HG02678 (cell line): ENCODE measurements around the gene TBL3.
A peak's percentile ranks its signal among the peaks of the same experiment; 100 is the strongest.
"Not testable (repeated sequence)": the region's sequence is repeated elsewhere in the genome, so short reads cannot be mapped to it uniquely, and the experiment has no call there.

Experiments used
- ATAC-seq: cut with Tn5 transposase; IDR thresholded peaks from one replicate; pipeline ENCODE4 v1.9.1; 2021; ENCODE audit warnings: mild to moderate bottlenecking, moderate library complexity; ENCODE audit not compliant: unreplicated experiment

The TBL3 gene

GRCh38 chr16:1942810-1943726 lies 28.8 kb upstream of the TBL3 start, which contains the start of gene MSRB1:
TSS of gene MSRB1 (minus strand) at chr16:1943199. CDS start at chr16:1943156, 43 bp downstream.
- peak; percentile 93 for ATAC-seq

GRCh38 chr16:1944612-1945199 lies 27.1 kb upstream of the TBL3 start:
- ATAC-seq = no peak

- ATAC-seq = no peak
These were observed 26.1 kb upstream of the TBL3 start for GRCh38 chr16:1945559-1946391.

GRCh38 chr16:1946495-1947368 lies 25.1 kb upstream of the TBL3 start:
- no peak for ATAC-seq

- no peak for ATAC-seq
These were observed 24.5 kb upstream of the TBL3 start for GRCh38 chr16:1947369-1947670.

GRCh38 chr16:1949507-1949906 lies 22.3 kb upstream of the TBL3 start:
- ATAC-seq = no peak

- ATAC-seq = no peak
These were observed 21.8 kb upstream of the TBL3 start for GRCh38 chr16:1950047-1950446.

- ATAC-seq = no peak
These were observed 21.3 kb upstream of the TBL3 start for GRCh38 chr16:1950559-1950958.

GRCh38 chr16:1953734-1954133 lies 18.1 kb upstream of the TBL3 start:
- ATAC-seq = no peak

GRCh38 chr16:1957434-1958142 lies 14.3 kb upstream of the TBL3 start:
- not testable (repeated sequence) for ATAC-seq

- ATAC-seq = not testable (repeated sequence)
These were observed 13.7 kb upstream of the TBL3 start for GRCh38 chr16:1958143-1958491.

GRCh38 chr16:1958715-1959268 lies 13.1 kb upstream of the TBL3 start:
- ATAC-seq = no peak

- ATAC-seq = peak; percentile 80
These were observed 12.4 kb upstream of the TBL3 start, which contains the start of gene NDUFB10 for GRCh38 chr16:1959269-1960039. TSS of gene NDUFB10 (plus strand) at chr16:1959538. CDS start at chr16:1959625, 87 bp downstream.

- no peak for ATAC-seq
These were observed 10.9 kb upstream of the TBL3 start for GRCh38 chr16:1960665-1961630.

GRCh38 chr16:1961651-1962067 lies 10.2 kb upstream of the TBL3 start:
- ATAC-seq = no peak

GRCh38 chr16:1962161-1963153 lies 9.4 kb upstream of the TBL3 start:
- not testable (repeated sequence) for ATAC-seq
